IPS DF 6.9 (cell line): ENCODE measurements around the gene IL1RAPL1.

Experiments used
- DNase-seq: peaks from one replicate; pipeline ENCODE4 v3.0.0-alpha.2; 2013; ENCODE audit warnings: low read depth, low spot score
- H3K27ac ChIP-seq: one replicate; pipeline ENCODE4 v1.5.1; 2013; ENCODE audit warnings: low read length, control low read depth
- H3K27me3 ChIP-seq: 2 replicates; pipeline ENCODE4 v1.6.1; 2013; ENCODE audit warnings: mild to moderate bottlenecking, low read length; ENCODE audit not compliant: control insufficient read depth, insufficient read depth
- H3K36me3 ChIP-seq: 2 replicates; pipeline ENCODE4 v1.6.1; 2013; ENCODE audit warnings: low read length; ENCODE audit not compliant: control insufficient read depth, insufficient read depth
- H3K4me1 ChIP-seq: 2 replicates; pipeline ENCODE4 v1.6.1; 2013; ENCODE audit warnings: low read length; ENCODE audit not compliant: control insufficient read depth, insufficient read depth
- H3K4me3 ChIP-seq: 2 replicates; pipeline ENCODE4 v1.5.1; 2013; ENCODE audit warnings: mild to moderate bottlenecking, low read length
- H3K9me3 ChIP-seq: 2 replicates; pipeline ENCODE4 v1.6.1; 2013; ENCODE audit warnings: low read length, inconsistent platforms; ENCODE audit not compliant: control insufficient read depth, insufficient read depth
- WGBS: extraction: QIAGEN DNeasy Blood & Tissue Kit; methylation state at CpG from one replicate; pipeline ENCODE4 v1.1.7; 2013; ENCODE audit warnings: mixed read lengths, missing lambda C conversion rate; ENCODE audit not compliant: insufficient read length, insufficient coverage; 5-methylcytosine and 5-hydroxymethylcytosine counted together

The IL1RAPL1 gene

GRCh38 chrX:29269390-29269789 lies 682.1 kb downstream of the IL1RAPL1 start:
- H3K36me3 ChIP-seq, result no peaks in the 10 kb centered on the region
- H3K4me3 ChIP-seq, result no peak overlapping the region
- DNase-seq, result no peak

GRCh38 chrX:29274517-29274916 lies 687.3 kb downstream of the IL1RAPL1 start:
- no peaks in the 10 kb centered on the region for H3K36me3 ChIP-seq
- no peak overlapping the region for H3K27ac ChIP-seq
- no peak overlapping the region for H3K4me3 ChIP-seq
- no peak for DNase-seq
- no peaks in the 10 kb centered on the region for H3K4me1 ChIP-seq
- no CpG with 5 or more reads among the region's 3 CpGs for WGBS
- H3K27me3 ChIP-seq, result no peaks in the 10 kb centered on the region
- H3K9me3 ChIP-seq, result no peaks in the 10 kb centered on the region

More at GRCh38 chrX:29269390-29269789, 682.1 kb downstream of the IL1RAPL1 start:
- Histone ChIP-seq H3K4me1 (no peaks in the 10 kb centered on the region), H3K27ac (no peak overlapping the region), H3K27me3 (no peaks in the 10 kb centered on the region), H3K9me3 (no peaks in the 10 kb centered on the region)

GRCh38 chrX:29275928-29276327 lies 688.7 kb downstream of the IL1RAPL1 start:
- Histone ChIP-seq H3K4me3 (no peak overlapping the region), H3K27ac (no peak overlapping the region), H3K9me3 (no peaks in the 10 kb centered on the region), H3K27me3 (no peaks in the 10 kb centered on the region), H3K4me1 (no peaks in the 10 kb centered on the region), H3K36me3 (no peaks in the 10 kb centered on the region)
- DNase-seq, result no peak

GRCh38 chrX:29281078-29281742 lies 694.0 kb downstream of the IL1RAPL1 start:
- H3K36me3 ChIP-seq, result no peaks in the 10 kb centered on the region
- no CpG with 5 or more reads among the region's 2 CpGs for WGBS
- no peak for DNase-seq
- H3K4me3 ChIP-seq, result no peak overlapping the region
- H3K4me1 ChIP-seq, result no peaks in the 10 kb centered on the region
- H3K27me3 ChIP-seq, result no peaks in the 10 kb centered on the region
- no peak overlapping the region for H3K27ac ChIP-seq
- H3K9me3 ChIP-seq, result no peaks in the 10 kb centered on the region

- no peaks in the 10 kb centered on the region for H3K27me3 ChIP-seq
- no peaks in the 10 kb centered on the region for H3K9me3 ChIP-seq
- no peak for DNase-seq
- H3K27ac ChIP-seq, result no peak overlapping the region
- WGBS, result no CpG with 5 or more reads among the region's 2 CpGs
- H3K4me1 ChIP-seq, result no peaks in the 10 kb centered on the region
- no peaks in the 10 kb centered on the region for H3K36me3 ChIP-seq
- H3K4me3 ChIP-seq, result no peak overlapping the region
These were observed 698.4 kb downstream of the IL1RAPL1 start for GRCh38 chrX:29285664-29286063.

GRCh38 chrX:29295987-29296680 lies 708.9 kb downstream of the IL1RAPL1 start:
- no CpG with 5 or more reads among the region's 1 CpG for WGBS
- Histone ChIP-seq H3K27ac (no peak overlapping the region), H3K27me3 (no peaks in the 10 kb centered on the region), H3K36me3 (no peaks in the 10 kb centered on the region), H3K4me1 (no peaks in the 10 kb centered on the region), H3K9me3 (no peaks in the 10 kb centered on the region), H3K4me3 (no peak overlapping the region)
- DNase-seq, result no peak

- Histone ChIP-seq H3K27ac (no peak overlapping the region), H3K4me1 (no peaks in the 10 kb centered on the region), H3K4me3 (no peak overlapping the region), H3K27me3 (no peaks in the 10 kb centered on the region), H3K9me3 (no peaks in the 10 kb centered on the region), H3K36me3 (no peaks in the 10 kb centered on the region)
- WGBS, result no CpG with 5 or more reads among the region's 4 CpGs
- no peak for DNase-seq
These were observed 710.0 kb downstream of the IL1RAPL1 start for GRCh38 chrX:29297171-29297800.

- no peaks in the 10 kb centered on the region for H3K4me1 ChIP-seq
- no peak overlapping the region for H3K4me3 ChIP-seq
- H3K9me3 ChIP-seq, result no peaks in the 10 kb centered on the region
- no peak overlapping the region for H3K27ac ChIP-seq
- WGBS, result no CpG with 5 or more reads among the region's 2 CpGs
- DNase-seq, result no peak
- H3K27me3 ChIP-seq, result no peaks in the 10 kb centered on the region
- H3K36me3 ChIP-seq, result no peaks in the 10 kb centered on the region
These were observed 712.4 kb downstream of the IL1RAPL1 start for GRCh38 chrX:29299684-29300083.

GRCh38 chrX:29308726-29309125 lies 721.5 kb downstream of the IL1RAPL1 start:
- no peak for DNase-seq
- Histone ChIP-seq H3K36me3 (no peaks in the 10 kb centered on the region), H3K9me3 (no peaks in the 10 kb centered on the region), H3K4me3 (no peak overlapping the region), H3K27ac (no peak overlapping the region), H3K27me3 (no peaks in the 10 kb centered on the region), H3K4me1 (peaks cover 2% of the 10 kb centered on the region; the same call in 1 of the 2 replicates)
- no CpG with 5 or more reads among the region's 4 CpGs for WGBS

GRCh38 chrX:29315931-29316330 lies 728.7 kb downstream of the IL1RAPL1 start:
- DNase-seq, result no peak
- H3K4me1 ChIP-seq, result no peaks in the 10 kb centered on the region
- no peaks in the 10 kb centered on the region for H3K36me3 ChIP-seq
- no peaks in the 10 kb centered on the region for H3K9me3 ChIP-seq
- no peaks in the 10 kb centered on the region for H3K27me3 ChIP-seq
- H3K27ac ChIP-seq, result no peak overlapping the region
- no CpG with 5 or more reads among the region's 3 CpGs for WGBS
- H3K4me3 ChIP-seq, result no peak overlapping the region
